Mesendoderm (in vitro differentiated cells): ENCODE data around the gene DGKB.

ENCODE experiments used
- DNase-seq: peaks from one replicate; pipeline ENCODE4 v3.0.0; 2013
- H2AK5ac ChIP-seq: 2 replicates; pipeline ENCODE4 v1.6.1; 2013; ENCODE audit warnings: low read length, inconsistent platforms
- H2BK120ac ChIP-seq: 2 replicates; pipeline ENCODE4 v1.6.1; 2013; ENCODE audit warnings: low read depth, mild to moderate bottlenecking, low read length, moderate library complexity, mixed read lengths
- H2BK15ac ChIP-seq: replicated peaks from 2 replicates; pipeline ENCODE4 v1.6.1; 2013; ENCODE audit warnings: low read depth, mild to moderate bottlenecking, moderate library complexity
- H2BK5ac ChIP-seq: 2 replicates; pipeline ENCODE4 v1.6.1; 2013; ENCODE audit warnings: low read length, inconsistent platforms
- H3K18ac ChIP-seq: 2 replicates; pipeline ENCODE4 v1.6.1; 2013; ENCODE audit warnings: mild to moderate bottlenecking, low read length, mixed read lengths
- H3K23ac ChIP-seq: one replicate; pipeline ENCODE4 v1.6.1; 2013; ENCODE audit warnings: low read length
- H3K27ac ChIP-seq: 2 replicates; pipeline ENCODE4 v1.5.1; 2013; ENCODE audit warnings: low read depth, mild to moderate bottlenecking, inconsistent platforms, low read length, moderate library complexity
- H3K27me3 ChIP-seq: 2 replicates; pipeline ENCODE4 v1.6.1; 2013; ENCODE audit warnings: low read length, control low read depth, mild to moderate bottlenecking, inconsistent platforms; ENCODE audit not compliant: insufficient read depth, poor library complexity
- H3K36me3 ChIP-seq: 2 replicates; pipeline ENCODE4 v1.6.1; 2013; ENCODE audit warnings: low read length, inconsistent platforms; ENCODE audit not compliant: control insufficient read depth, insufficient read depth
- H3K4ac ChIP-seq: one replicate; pipeline ENCODE4 v1.6.1; 2013; ENCODE audit warnings: low read depth, mild to moderate bottlenecking, low read length, moderate library complexity
- H3K4me1 ChIP-seq: 2 replicates; pipeline ENCODE4 v1.6.1; 2013; ENCODE audit warnings: low read depth, low read length, inconsistent platforms; ENCODE audit not compliant: control insufficient read depth
- H3K4me2 ChIP-seq: 2 replicates; pipeline ENCODE4 v1.6.1; 2013; ENCODE audit warnings: low read length
- H3K4me3 ChIP-seq: 2 replicates; pipeline ENCODE4 v1.5.1; 2013; ENCODE audit warnings: mild to moderate bottlenecking, low read length
- H3K56ac ChIP-seq: one replicate; pipeline ENCODE4 v1.6.1; 2013; ENCODE audit warnings: low read length
- H3K79me1 ChIP-seq: 2 replicates; pipeline ENCODE4 v1.6.1; 2013; ENCODE audit warnings: low read length, inconsistent platforms
- H3K79me2 ChIP-seq: 2 replicates; pipeline ENCODE4 v1.6.1; 2013; ENCODE audit warnings: mild to moderate bottlenecking, low read length; ENCODE audit not compliant: control insufficient read depth, insufficient read depth
- H3K9ac ChIP-seq: 2 replicates; pipeline ENCODE4 v1.6.1; 2013; ENCODE audit warnings: low read length, inconsistent platforms
- H4K5ac ChIP-seq: one replicate; pipeline ENCODE4 v1.6.1; 2013; ENCODE audit warnings: low read length
- H4K8ac ChIP-seq: one replicate; pipeline ENCODE4 v1.6.1; 2013; ENCODE audit warnings: low read depth, mild to moderate bottlenecking, control low read depth, low read length, moderate library complexity
- WGBS: extraction: QIAGEN DNeasy Blood & Tissue Kit; methylation state at CpG from one replicate; pipeline ENCODE4 v1.1.7; 2013; ENCODE audit warnings: low lambda C conversion rate, missing lambda C conversion rate; ENCODE audit not compliant: insufficient coverage; ENCODE audit errors: extremely low coverage; 5-methylcytosine and 5-hydroxymethylcytosine counted together

The DGKB gene

DNA sequence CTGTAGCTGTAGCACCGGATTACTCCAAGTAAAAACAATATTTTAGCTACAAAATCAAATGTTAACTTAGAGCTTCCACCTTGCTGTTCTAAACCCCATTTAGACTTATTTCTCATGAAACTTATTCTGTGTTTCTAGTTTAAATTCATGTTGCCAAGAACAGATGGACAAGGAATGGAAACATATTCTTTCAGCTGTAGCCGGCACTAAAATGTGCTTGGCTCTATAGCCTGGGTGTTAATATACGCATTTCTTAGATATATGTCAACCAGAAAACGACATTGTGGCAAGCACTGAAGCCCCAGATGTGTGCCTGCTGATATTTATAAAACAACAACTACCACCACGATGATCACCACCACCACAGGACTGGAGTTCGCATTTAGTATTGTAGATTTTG lies 722.8 kb downstream of the DGKB start:
- H4K8ac ChIP-seq, result no peak overlapping the region
- H3K18ac ChIP-seq, result no peak overlapping the region
- H3K79me1 ChIP-seq, result no peaks in the 10 kb centered on the region
- H3K9ac ChIP-seq, result no peak overlapping the region
- H3K27ac ChIP-seq, result no peak overlapping the region
- H3K4me2 ChIP-seq, result no peak overlapping the region
- H3K4ac ChIP-seq, result no peak overlapping the region
- no peak overlapping the region for H4K5ac ChIP-seq
- no peak for DNase-seq
- H3K4me1 ChIP-seq, result no peaks in the 10 kb centered on the region
- H3K56ac ChIP-seq, result no peak overlapping the region
- no peaks in the 10 kb centered on the region for H3K27me3 ChIP-seq
- no peaks in the 10 kb centered on the region for H3K79me2 ChIP-seq
- no peak overlapping the region for H2BK120ac ChIP-seq
- H3K36me3 ChIP-seq, result no peaks in the 10 kb centered on the region
- H2AK5ac ChIP-seq, result no peak overlapping the region
- no peak overlapping the region for H3K4me3 ChIP-seq
- WGBS, result no CpG with 5 or more reads among the region's 6 CpGs
- no peak overlapping the region for H2BK15ac ChIP-seq
- no peak overlapping the region for H2BK5ac ChIP-seq
- H3K23ac ChIP-seq, result no peak overlapping the region

DNA sequence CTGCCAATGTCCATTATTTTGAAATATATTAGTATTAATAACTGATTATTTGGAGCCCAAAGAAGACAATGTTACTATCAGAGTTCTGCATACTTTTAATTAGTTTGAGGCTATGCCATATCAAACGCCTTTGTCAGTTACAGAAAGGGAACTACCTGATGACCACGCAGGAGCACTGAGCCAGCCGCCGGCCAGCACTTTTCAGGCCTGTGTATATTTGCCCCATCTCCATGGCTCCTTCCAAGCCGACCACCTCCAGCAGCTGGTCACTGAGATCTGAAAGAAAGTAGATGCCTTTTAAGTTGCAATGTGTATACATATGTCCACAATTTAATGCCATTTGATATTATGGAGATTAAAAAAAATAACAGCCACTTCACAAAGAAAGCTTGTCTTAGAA lies 724.7 kb downstream of the DGKB start:
- H2BK120ac ChIP-seq, result no peak overlapping the region
- no peak overlapping the region for H2BK5ac ChIP-seq
- no peak overlapping the region for H3K56ac ChIP-seq
- H3K4me1 ChIP-seq, result no peaks in the 10 kb centered on the region
- no peak overlapping the region for H3K18ac ChIP-seq
- H2BK15ac ChIP-seq, result no peak overlapping the region
- no peak overlapping the region for H3K9ac ChIP-seq
- no peak overlapping the region for H3K4me3 ChIP-seq
- H4K5ac ChIP-seq, result no peak overlapping the region
- no peak overlapping the region for H4K8ac ChIP-seq
- H3K79me1 ChIP-seq, result no peaks in the 10 kb centered on the region
- H3K79me2 ChIP-seq, result no peaks in the 10 kb centered on the region
- no peak overlapping the region for H2AK5ac ChIP-seq
- no peak overlapping the region for H3K4ac ChIP-seq
- no peaks in the 10 kb centered on the region for H3K27me3 ChIP-seq
- WGBS, result no CpG with 5 or more reads among the region's 5 CpGs
- no peak for DNase-seq
- H3K27ac ChIP-seq, result no peak overlapping the region
- H3K4me2 ChIP-seq, result no peak overlapping the region
- no peaks in the 10 kb centered on the region for H3K36me3 ChIP-seq
- no peak overlapping the region for H3K23ac ChIP-seq

DNA sequence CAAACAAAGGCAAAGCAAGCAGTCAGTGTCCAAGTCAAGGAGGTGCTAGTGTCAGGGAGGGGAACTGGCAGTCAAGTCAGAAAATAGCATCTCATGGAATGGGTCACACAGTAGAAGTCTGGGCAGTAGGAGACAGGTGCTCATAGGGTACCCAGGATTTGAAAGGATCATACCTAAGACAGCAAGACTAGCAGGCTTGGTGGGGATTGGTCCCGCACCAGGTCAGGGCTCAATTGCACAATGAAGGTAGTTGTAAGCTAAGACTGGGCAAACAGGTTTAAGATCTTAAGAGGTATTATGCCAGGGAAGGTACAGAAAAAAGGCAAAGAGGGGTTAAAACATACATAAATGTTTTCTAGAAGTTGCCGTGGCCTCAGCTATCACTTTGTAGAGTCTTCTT lies 731.7 kb downstream of the DGKB start:
- H3K36me3 ChIP-seq, result no peaks in the 10 kb centered on the region
- no CpG with 5 or more reads among the region's 2 CpGs for WGBS

DNA sequence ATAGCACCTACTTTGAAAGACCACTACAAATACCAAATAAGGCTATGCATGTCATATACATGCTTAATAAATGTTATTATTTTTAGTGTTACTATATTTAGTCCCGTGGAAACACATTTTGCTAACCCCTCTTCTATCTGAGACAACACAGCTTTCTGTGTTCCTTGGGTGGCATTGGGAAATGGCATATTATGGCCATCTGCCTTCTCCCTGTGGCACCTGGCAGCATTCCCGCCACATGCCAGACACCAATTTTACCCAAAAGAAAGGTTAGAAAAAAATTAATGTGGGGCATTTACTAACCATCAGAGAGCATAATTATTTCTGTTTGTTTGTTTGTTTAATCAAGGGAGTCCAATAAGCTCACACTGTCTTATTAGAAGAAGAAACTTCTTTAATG lies 744.4 kb downstream of the DGKB start:
- no peak overlapping the region for H3K23ac ChIP-seq
- H3K27me3 ChIP-seq, result no peaks in the 10 kb centered on the region
- DNase-seq, result no peak
- H3K4ac ChIP-seq, result no peak overlapping the region
- no CpG with 5 or more reads among the region's 2 CpGs for WGBS
- H3K79me2 ChIP-seq, result no peaks in the 10 kb centered on the region
- H3K9ac ChIP-seq, result no peak overlapping the region
- no peak overlapping the region for H4K8ac ChIP-seq
- no peaks in the 10 kb centered on the region for H3K79me1 ChIP-seq
- H3K4me3 ChIP-seq, result no peak overlapping the region
- H4K5ac ChIP-seq, result no peak overlapping the region
- H3K56ac ChIP-seq, result no peak overlapping the region
- H2AK5ac ChIP-seq, result no peak overlapping the region
- no peak overlapping the region for H3K4me2 ChIP-seq
- no peak overlapping the region for H3K27ac ChIP-seq
- H3K36me3 ChIP-seq, result no peaks in the 10 kb centered on the region
- H3K4me1 ChIP-seq, result no peaks in the 10 kb centered on the region
- H2BK5ac ChIP-seq, result no peak overlapping the region
- no peak overlapping the region for H3K18ac ChIP-seq
- H2BK15ac ChIP-seq, result no peak overlapping the region
- no peak overlapping the region for H2BK120ac ChIP-seq

More for the DNA sequence above, 731.7 kb downstream of the DGKB start:
- H3K56ac ChIP-seq, result no peak overlapping the region
- no peak overlapping the region for H2BK5ac ChIP-seq
- H2AK5ac ChIP-seq, result no peak overlapping the region
- H3K27ac ChIP-seq, result no peak overlapping the region
- H2BK120ac ChIP-seq, result no peak overlapping the region
- H2BK15ac ChIP-seq, result no peak overlapping the region
- H4K8ac ChIP-seq, result no peak overlapping the region
- H3K27me3 ChIP-seq, result no peaks in the 10 kb centered on the region
- H3K79me2 ChIP-seq, result no peaks in the 10 kb centered on the region
- H3K4me3 ChIP-seq, result no peak overlapping the region
- H3K4me2 ChIP-seq, result no peak overlapping the region
- no peak overlapping the region for H3K23ac ChIP-seq
- H4K5ac ChIP-seq, result no peak overlapping the region
- H3K18ac ChIP-seq, result no peak overlapping the region
- no peak overlapping the region for H3K9ac ChIP-seq
- no peaks in the 10 kb centered on the region for H3K4me1 ChIP-seq
- no peak for DNase-seq
- no peak overlapping the region for H3K4ac ChIP-seq
- H3K79me1 ChIP-seq, result no peaks in the 10 kb centered on the region

DNA sequence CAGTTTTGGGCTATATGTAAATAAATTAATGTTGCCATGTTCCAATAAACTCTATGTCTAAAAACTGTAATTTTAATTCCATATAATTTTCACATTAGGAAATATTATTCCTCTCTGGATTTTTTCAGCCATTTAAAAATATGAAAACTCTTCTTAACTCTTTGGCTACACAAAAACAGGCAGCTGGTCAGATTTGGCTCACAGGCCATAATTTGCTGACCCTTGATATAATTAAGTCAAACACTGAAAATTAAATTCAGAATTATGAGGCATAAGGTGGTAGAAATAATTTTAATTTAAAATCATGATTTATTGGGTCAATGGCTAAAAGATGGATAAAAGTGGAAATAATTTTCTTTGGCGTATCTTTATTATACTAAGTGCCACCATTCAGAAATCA lies 746.1 kb downstream of the DGKB start:
- Histone ChIP-seq H2BK5ac (no peak overlapping the region), H3K23ac (no peak overlapping the region), H3K79me1 (no peaks in the 10 kb centered on the region), H4K8ac (no peak overlapping the region), H3K27ac (no peak overlapping the region), H3K9ac (no peak overlapping the region), H3K27me3 (no peaks in the 10 kb centered on the region), H3K18ac (no peak overlapping the region), H2BK15ac (no peak overlapping the region), H3K4me1 (no peaks in the 10 kb centered on the region), H3K56ac (no peak overlapping the region), H3K4ac (no peak overlapping the region), H2AK5ac (no peak overlapping the region), H3K36me3 (no peaks in the 10 kb centered on the region), H3K4me2 (no peak overlapping the region), H2BK120ac (no peak overlapping the region), H4K5ac (no peak overlapping the region), H3K79me2 (no peaks in the 10 kb centered on the region), H3K4me3 (no peak overlapping the region)
- WGBS, result no CpG with 5 or more reads among the region's 1 CpG
- DNase-seq, result no peak

DNA sequence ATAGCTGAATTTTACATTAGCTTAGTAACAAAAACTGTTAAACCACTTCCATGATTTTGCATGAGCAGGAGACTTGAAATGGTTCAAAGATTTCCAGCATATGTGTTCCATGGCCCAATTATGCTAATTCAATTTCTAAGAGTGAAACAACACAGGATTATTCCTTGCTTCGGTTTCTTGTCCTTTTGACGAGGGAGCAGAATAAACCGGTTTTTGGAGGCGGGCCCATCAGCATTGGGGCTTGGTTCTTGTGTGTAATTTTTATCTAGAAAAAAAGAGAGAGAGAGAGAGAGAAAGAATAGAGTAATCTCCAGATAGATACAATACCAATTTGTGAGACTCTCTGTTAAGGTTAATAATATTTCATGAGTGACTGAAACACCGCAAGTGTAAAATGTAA lies 753.6 kb downstream of the DGKB start:
- Histone ChIP-seq H3K27me3 (no peaks in the 10 kb centered on the region), H3K4ac (no peak overlapping the region), H3K4me2 (no peak overlapping the region), H3K79me2 (no peaks in the 10 kb centered on the region), H3K9ac (no peak overlapping the region), H2BK5ac (no peak overlapping the region), H3K23ac (no peak overlapping the region), H3K4me3 (no peak overlapping the region), H3K27ac (no peak overlapping the region), H2AK5ac (no peak overlapping the region), H3K18ac (no peak overlapping the region), H3K79me1 (no peaks in the 10 kb centered on the region), H4K8ac (no peak overlapping the region), H3K4me1 (no peaks in the 10 kb centered on the region), H4K5ac (no peak overlapping the region), H3K36me3 (no peaks in the 10 kb centered on the region), H3K56ac (no peak overlapping the region), H2BK120ac (no peak overlapping the region), H2BK15ac (no peak overlapping the region)
- no peak for DNase-seq
- WGBS, result no CpG with 5 or more reads among the region's 5 CpGs
